Measurements from ENCODE around the gene RALGAPA2. TPM values are rescaled to one million over a fixed set of nuclear protein-coding genes. Genes with fewer than 3 reads are reported as not detected.

The RALGAPA2 gene
- total and polyA plus RNA-seq, 2 of the 13 experiments (the other 11 are each of a cell fraction or from before 2014, with no cell fraction given): 13.8 to 17.7 TPM

GRCh38 chr20:20743511-20744169, 31.2 kb upstream of the RALGAPA2 start (continued):
- TF ChIP-seq, protein P1, sequence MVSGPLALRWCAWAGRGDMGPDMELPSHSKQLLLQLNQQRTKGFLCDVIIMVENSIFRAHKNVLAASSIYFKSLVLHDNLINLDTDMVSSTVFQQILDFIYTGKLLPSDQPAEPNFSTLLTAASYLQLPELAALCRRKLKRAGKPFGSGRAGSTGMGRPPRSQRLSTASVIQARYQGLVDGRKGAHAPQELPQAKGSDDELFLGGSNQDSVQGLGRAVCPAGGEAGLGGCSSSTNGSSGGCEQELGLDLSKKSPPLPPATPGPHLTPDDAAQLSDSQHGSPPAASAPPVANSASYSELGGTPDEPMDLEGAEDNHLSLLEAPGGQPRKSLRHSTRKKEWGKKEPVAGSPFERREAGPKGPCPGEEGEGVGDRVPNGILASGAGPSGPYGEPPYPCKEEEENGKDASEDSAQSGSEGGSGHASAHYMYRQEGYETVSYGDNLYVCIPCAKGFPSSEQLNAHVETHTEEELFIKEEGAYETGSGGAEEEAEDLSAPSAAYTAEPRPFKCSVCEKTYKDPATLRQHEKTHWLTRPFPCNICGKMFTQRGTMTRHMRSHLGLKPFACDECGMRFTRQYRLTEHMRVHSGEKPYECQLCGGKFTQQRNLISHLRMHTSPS (CRISPR knock-in tag; IDR thresholded peaks at IDR 0.05; ENCODE audit: low read depth): no peak
- TF ChIP-seq ZNF780A (CRISPR knock-in tag; IDR thresholded peaks at IDR 0.05): no peak
- no peak for TF ChIP-seq HNRNPUL1 (IDR thresholded peaks at IDR 0.05; ENCODE audit: low read depth, low read length)
- TF ChIP-seq SP2 (CRISPR knock-in tag; IDR thresholded peaks at IDR 0.05): no peak
- TF ChIP-seq MEIS1 (CRISPR knock-in tag; IDR thresholded peaks at IDR 0.05; ENCODE audit: borderline replicate concordance): 0 out of 2 replicates have a peak, but pooled peaks have one; percentile 41
- no peak for TF ChIP-seq ZNF34 (CRISPR knock-in tag; IDR thresholded peaks at IDR 0.05; ENCODE audit: borderline replicate concordance)
- TF ChIP-seq ZNF124 (CRISPR knock-in tag; IDR thresholded peaks at IDR 0.05): no peak
- peak; percentile 45 for TF ChIP-seq ZNF883 (CRISPR knock-in tag; IDR thresholded peaks at IDR 0.05; ENCODE audit: not compliant biosample characterization)
- no peak for TF ChIP-seq POLR2G (IDR thresholded peaks at IDR 0.05; ENCODE audit: low read depth, low read length)
- TF ChIP-seq ZNF577 (CRISPR knock-in tag; IDR thresholded peaks at IDR 0.05; ENCODE audit: borderline replicate concordance, low read depth): no peak
- TF ChIP-seq, protein P2, sequence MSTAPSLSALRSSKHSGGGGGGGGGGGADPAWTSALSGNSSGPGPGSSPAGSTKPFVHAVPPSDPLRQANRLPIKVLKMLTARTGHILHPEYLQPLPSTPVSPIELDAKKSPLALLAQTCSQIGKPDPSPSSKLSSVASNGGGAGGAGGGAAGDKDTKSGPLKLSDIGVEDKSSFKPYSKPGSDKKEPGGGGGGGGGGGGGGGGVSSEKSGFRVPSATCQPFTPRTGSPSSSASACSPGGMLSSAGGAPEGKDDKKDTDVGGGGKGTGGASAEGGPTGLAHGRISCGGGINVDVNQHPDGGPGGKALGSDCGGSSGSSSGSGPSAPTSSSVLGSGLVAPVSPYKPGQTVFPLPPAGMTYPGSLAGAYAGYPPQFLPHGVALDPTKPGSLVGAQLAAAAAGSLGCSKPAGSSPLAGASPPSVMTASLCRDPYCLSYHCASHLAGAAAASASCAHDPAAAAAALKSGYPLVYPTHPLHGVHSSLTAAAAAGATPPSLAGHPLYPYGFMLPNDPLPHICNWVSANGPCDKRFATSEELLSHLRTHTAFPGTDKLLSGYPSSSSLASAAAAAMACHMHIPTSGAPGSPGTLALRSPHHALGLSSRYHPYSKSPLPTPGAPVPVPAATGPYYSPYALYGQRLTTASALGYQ (CRISPR knock-in tag; IDR thresholded peaks at IDR 0.05): no peak
- no peak for TF ChIP-seq ZBTB38 (CRISPR knock-in tag; IDR thresholded peaks at IDR 0.05)
- TF ChIP-seq ZSCAN25 (CRISPR knock-in tag; IDR thresholded peaks at IDR 0.05): peak; percentile 50; the same call in 1 of the 2 replicates
- TF ChIP-seq CENPBD1 (CRISPR knock-in tag; IDR thresholded peaks at IDR 0.05; ENCODE audit: borderline replicate concordance, low read depth): no peak
- TF ChIP-seq PHF20 (CRISPR knock-in tag; IDR thresholded peaks at IDR 0.05): no peak
- no peak for TF ChIP-seq ZSCAN22 (CRISPR knock-in tag; IDR thresholded peaks at IDR 0.05)
- no peak for TF ChIP-seq TCF12 (IDR thresholded peaks at IDR 0.05)
- no peak for TF ChIP-seq TCF12 (CRISPR knock-in tag; IDR thresholded peaks at IDR 0.05)
- TF ChIP-seq RAD21 (CRISPR knock-in tag; IDR thresholded peaks at IDR 0.05): no peak
- no peak for TF ChIP-seq ZEB1 (IDR thresholded peaks at IDR 0.05; ENCODE audit: insufficient replicate concordance, low read depth)
- TF ChIP-seq ISX (CRISPR knock-in tag; conservative IDR thresholded peaks at IDR 0.05): no peak
- TF ChIP-seq SSRP1 (CRISPR knock-in tag; IDR thresholded peaks at IDR 0.05): 0 out of 2 replicates have a peak, but pooled peaks have one; percentile 45
- TF ChIP-seq GATA4 (IDR thresholded peaks at IDR 0.05; ENCODE audit: borderline replicate concordance, low read depth): no peak
- no peak for TF ChIP-seq FOXA1 (IDR thresholded peaks at IDR 0.05)
- TF ChIP-seq FOXA1 (CRISPR knock-in tag; IDR thresholded peaks at IDR 0.05): peak; percentile 94
- TF ChIP-seq RORA (CRISPR knock-in tag; IDR thresholded peaks at IDR 0.05): no peak
- TF ChIP-seq MEIS2 (CRISPR knock-in tag; IDR thresholded peaks at IDR 0.05): peak; percentile 37; the same call in 1 of the 2 replicates
- TF ChIP-seq, protein P3, sequence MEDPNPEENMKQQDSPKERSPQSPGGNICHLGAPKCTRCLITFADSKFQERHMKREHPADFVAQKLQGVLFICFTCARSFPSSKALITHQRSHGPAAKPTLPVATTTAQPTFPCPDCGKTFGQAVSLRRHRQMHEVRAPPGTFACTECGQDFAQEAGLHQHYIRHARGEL (CRISPR knock-in tag; IDR thresholded peaks at IDR 0.05): no peak
- no peak for TF ChIP-seq ZBTB20 (CRISPR knock-in tag; IDR thresholded peaks at IDR 0.05; ENCODE audit: borderline replicate concordance, low read depth)

Measured in HepG2 (cell line).